HG03439 (cell line): ENCODE data around the gene KRTAP10-9.
"Not testable (repeated sequence)": the region's sequence is repeated elsewhere in the genome, so short reads cannot be mapped to it uniquely, and the experiment has no call there.

Experiments used
- ATAC-seq: cut with Tn5 transposase; IDR thresholded peaks from one replicate; pipeline ENCODE4 v1.9.1; 2021; ENCODE audit warnings: mild to moderate bottlenecking, moderate library complexity; ENCODE audit not compliant: unreplicated experiment

Gene KRTAP10-9

DNA sequence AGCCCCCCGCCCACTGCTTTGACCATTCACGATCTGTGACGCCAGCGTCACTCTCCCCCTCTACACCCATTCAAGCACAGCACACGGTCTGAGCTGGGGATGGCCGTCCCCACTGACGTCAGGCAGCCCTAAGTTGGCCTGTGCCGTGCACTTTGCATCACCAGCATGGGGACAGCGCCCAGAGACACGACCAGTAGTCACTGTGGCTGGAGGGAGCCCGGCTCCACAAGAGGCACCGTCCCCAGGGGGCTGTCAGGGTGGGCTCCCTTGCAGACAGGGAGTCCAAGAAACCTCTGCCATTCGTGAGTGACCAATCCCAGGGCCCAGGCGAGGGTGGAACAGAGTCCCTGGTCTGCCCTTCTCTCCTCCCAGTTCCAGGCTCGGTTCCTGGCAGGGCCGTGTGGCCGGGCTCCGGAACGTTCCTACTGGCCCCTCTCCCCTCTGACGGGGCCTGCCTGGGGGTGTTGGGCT, 12.7 kb upstream of the KRTAP10-9 start:
- ATAC-seq: no peak

DNA sequence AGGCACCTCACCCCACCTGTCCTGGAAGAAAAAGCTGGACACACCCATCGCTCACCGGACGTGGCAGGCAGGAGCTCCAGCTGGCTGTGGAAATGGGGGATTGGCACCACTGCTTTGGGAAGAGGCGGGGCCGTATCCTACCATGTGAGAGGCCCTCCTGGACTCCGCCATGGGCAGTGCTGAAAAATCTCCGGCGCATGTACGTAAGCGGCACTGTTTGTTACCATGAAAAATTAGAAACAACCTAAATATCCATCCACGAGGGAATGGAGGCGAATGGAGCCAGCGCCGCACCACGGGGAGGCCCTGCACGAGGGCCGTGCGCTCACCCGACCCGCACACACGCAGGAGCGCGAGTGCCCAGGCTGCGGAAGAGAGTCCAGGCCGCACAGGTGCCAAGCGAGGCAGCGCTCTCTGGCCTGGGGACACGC, 11.9 kb upstream of the KRTAP10-9 start:
- no peak for ATAC-seq

DNA sequence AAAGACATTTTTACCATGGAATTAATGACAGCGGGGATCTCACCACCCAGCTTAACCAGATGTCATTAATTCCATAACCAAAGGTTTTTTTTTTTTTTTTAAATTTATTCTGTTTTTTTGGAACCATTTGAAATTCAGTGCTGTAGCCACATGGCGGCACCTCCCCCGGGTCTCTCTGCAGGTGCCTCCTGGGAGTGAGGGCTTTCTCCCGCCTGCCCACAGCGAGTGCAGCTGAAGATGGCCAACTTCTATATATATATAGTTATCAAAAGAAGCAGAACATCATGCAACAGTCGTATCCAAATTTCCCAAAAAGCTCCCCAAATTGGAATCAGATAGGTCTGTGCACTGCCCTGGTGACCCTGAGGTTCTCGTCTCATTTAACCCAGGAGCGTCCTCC, 11.4 kb upstream of the KRTAP10-9 start:
- no peak for ATAC-seq

DNA sequence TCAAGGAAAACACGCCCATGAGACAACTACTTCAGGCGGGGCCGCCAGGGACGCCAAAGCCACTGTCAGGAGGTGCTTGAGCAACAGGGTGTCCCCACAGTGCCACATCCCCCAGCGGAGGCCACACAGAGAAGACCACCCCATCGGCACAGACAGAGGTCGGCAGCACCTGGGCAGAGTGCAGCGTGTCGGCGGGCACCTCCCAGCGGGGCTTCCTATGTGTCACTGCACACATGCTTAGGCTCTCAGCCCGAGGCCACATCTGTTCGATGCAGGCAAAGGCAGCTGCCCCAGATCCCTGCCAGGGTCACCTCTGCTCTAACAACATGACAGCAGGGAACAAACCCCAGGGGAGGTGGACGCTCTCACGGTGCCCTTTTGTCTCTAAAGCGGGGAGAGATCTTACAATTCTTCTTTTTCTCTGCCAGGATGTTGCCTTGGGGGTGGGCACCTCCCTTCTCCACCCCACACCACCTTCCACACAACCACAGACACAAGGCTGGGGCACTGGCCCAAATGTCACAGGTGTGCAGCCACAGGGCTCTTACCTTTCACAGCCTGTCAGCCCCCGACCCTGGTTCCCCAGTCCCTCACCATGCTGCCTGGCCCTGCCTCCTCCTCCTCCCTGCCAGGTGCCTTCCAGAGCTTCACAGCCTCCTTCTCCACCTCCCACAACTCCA, 10.8 kb upstream of the KRTAP10-9 start:
- ATAC-seq: no peak

DNA sequence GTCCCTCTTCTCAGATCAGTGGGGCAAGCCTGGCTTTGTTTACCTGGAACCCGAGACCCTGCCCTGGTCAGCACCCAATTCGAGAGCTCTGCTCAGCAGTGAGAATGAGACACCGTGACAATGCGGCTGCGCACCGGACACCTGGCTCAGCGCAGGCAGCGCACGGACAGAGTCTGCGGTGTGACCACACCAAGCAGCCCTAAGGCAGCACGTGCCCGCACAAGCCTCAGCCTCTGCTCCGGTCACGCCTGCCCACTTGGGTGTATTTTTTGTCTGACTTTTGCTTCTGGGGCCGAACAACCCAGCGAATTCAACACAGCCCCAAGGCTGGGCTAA, 10.3 kb upstream of the KRTAP10-9 start:
- no peak for ATAC-seq

DNA sequence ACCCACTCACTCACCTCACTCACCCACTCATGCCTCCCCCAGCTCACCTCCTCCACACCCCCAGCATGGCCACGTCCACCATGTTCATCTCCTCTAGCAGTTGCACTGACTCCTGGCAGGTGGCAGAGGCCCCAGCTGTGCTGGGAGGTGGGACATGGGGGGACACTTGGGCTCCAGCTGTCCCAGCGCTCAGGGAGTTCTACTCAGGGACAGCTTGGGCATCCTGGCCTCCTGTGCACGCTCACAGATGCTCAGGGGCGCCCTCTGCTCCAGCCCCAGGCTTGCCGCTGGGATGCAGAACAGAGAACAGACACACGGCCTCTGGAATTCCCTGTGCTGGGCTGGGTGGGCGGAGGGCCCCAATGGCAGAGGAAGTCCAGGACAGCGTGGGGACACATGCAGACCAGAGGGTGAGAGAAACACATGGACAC, 9.8 kb upstream of the KRTAP10-9 start:
- ATAC-seq: no peak

DNA sequence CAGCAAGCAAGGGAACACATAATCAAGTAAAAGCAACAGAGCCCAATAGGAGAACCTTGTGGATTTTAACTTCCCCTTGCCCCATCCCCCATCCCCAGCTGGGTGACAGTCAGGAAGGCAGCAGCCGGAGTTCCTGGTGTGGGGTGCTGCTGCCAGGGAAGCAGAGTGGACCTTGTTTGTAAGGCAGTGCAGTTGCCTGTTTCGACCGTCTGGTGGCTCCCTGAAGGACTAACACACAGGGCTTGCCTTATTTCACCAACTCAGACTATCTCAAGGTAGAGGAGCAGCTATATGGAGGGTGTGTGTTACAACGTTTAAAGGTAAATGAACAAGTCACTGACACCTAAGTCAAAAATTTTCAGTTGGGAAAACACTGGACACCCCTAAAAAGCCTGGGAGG, 8.4 kb upstream of the KRTAP10-9 start:
- no peak for ATAC-seq

DNA sequence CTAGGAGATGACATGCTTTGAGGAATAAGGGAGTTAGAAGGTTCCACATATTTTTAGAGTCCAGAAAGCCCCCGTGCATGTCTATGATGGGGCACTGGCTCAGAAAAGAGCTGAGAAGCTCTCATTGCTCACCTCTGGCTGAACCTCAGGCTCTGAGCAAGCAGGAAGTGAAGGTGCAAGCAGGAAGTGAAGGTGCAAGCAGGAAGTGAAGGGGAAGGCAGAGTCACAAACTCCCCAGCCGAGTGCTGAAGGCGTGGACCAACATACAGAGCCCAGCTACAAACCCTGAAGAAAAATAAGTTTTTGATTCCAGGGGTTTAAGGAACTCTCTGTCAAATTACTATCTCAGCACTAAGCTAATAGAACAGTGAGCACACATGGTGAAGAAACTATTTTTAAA, 8.0 kb upstream of the KRTAP10-9 start:
- ATAC-seq: no peak

DNA sequence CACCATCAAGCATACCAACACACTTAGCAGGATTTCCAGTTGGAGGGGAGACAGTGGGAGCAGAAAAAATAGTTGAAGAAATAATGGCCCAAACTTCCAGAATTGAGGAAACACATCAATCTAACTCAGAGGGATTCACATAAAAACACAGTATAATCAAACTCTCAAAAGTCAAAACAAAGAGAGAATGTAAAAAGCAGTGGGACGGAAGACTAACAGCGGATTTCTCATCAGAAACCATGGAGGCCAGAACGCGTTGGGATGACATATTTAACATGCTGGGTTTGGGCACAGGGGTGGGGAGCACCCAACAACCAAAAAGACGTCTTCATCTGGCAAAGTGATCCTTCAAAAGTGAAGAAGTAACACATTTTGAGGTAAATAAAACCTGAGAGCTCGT, 7.0 kb upstream of the KRTAP10-9 start:
- ATAC-seq: no peak

DNA sequence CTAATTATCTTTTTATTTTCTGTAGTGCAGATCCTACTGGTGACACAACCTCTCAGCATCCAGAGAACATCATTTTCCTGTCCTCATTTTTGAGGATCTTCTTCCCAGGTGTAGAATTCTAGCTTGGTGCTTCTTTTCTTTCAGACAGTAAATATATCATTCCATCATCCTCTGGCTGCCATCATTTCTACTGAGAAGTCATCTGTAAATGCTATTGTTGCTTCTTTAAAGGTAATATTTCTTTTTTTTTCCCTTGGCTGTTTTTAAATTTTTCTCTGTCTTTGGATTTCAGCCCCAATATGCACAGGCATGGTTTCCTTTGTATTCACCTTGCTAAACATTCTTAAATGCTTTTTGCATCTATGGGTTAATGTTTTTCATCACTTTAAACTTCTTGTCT, 3.3 kb upstream of the KRTAP10-9 start:
- no peak for ATAC-seq

DNA sequence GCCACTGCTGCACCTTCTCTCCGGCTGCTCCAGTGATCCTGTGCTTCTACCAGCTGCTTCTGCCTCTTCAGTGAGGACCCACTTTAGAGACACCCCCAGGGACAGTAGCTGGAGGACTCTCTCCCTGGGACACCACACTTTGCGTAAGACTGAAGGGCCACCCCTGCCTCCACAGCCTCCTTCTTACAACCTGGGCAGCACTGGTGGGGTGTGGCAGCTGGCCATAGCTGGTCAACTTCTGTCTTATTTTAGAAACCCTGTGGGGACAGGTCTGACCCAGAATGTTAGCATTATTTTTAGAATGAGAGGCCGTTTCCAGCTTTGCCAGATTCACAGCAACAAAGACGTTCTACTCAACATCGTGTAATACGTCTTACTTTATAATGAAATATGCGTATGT, 1.1 kb upstream of the KRTAP10-9 start:
- ATAC-seq: no peak

DNA sequence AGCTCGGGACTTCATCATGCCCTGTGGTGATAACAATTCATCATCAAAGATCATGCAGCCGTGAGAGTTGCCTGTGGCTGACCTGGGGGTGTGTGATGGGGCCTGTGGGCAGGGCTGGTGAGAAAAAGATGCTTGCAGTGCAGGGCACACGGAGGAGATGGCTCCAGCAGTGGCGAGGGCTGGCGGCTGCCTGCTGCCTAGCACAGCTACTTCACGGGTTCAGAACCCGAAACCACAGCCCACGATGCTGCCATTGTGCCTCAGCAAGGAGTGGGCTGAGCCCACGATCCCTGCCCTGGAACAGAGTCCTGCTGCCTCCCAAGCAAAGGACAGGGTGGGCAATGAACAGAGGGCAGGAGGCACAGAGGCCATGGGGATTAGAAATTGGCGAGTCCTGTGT, 631 bp upstream of the KRTAP10-9 start:
- ATAC-seq: no peak

DNA sequence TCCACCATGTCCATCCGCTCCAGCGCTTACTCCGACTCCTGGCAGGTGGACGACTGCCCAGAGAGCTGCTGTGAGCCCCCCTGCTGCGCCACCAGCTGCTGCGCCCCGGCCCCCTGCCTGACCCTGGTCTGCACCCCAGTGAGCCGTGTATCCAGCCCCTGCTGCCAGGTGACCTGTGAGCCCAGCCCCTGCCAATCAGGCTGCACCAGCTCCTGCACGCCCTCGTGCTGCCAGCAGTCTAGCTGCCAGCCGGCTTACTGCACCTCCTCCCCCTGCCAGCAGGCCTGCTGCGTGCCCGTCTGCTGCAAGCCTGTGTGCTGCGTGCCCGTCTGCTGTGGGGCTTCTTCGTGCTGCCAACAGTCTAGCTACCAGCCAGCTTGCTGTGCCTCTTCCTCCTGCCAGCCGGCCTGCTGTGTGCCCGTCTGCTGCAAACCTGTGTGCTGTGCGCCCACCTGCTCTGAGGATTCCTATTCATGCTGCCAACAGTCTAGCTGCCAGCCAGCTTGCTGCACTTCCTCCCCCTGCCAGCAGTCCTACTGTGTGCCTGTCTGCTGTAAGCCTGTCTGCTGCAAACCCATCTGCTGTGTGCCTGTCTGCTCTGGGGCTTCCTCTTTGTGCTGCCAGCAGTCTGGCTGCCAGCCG, 409 bp downstream of the KRTAP10-9 start:
- not testable (repeated sequence) for ATAC-seq

DNA sequence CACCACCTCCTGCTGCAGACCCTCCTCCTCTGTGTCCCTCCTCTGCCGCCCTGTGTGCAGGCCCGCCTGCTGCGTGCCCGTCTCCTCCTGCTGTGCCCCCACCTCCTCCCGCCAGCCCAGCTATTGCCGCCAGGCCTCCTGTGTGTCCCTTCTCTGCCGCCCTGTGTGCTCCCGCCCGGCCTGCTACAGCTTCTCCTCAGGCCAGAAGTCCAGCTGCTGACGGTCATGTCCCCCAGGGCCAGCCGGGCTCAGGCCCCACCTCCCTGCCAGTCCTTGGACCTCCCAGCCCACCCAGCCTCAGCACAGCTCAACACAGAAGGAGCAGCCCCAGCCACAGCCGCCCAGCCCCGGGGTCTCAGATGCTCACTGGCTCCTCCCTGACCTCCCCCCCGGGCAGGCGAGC, 939 bp downstream of the KRTAP10-9 start:
- not testable (repeated sequence) for ATAC-seq

DNA sequence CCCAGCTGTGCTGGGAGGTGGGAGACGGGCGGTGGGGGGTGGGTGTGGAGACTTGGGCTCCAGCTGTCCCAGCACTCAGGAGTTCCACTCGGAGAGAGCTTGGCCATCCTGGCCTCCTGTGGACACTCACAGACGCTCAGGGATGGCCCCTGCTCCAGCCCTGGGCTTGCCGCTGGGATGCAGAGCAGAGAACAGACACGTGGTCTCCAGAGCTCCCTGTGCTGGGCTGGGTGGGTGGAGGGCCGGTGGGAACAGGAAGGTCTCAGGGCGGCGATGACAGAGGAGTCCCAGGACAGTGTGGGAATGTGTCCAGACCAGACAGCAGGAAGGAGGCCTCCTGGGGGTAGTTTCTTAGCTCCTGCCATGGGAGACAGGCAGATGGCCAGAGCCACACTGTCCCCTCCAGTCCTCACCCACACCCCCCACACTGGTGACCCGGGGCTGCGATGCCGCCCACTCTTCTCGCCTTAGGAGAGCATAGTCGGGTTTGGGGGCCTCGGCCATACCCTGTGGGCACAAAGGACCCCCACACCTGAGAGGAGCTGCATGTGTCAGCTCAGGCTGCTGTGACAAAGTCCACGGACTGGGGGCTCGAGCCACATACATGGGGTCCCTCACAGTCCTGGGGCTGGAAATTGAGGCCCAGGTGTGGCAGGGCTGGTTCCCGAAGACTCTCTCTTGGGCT, 2.0 kb downstream of the KRTAP10-9 start:
- ATAC-seq: no peak

DNA sequence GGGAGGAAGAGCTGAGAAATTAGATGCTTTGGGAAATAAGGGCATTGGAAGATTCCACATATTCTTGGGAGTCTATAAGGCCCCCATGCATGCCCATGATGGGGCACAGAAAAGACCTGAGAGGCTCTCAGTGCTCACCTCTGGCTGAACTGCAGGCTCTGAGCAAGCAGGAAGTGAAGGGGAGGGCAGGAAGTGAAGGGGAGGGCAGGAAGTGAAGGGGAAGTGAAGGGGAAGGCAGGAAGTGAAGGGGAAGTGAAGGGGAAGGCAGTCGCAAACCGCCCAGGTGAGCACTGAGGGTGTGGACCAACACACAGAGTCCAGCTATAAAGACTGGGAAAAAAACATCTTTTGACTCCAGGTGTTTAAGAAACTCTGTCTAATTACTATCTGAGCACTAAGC, 3.5 kb downstream of the KRTAP10-9 start:
- ATAC-seq: no peak

DNA sequence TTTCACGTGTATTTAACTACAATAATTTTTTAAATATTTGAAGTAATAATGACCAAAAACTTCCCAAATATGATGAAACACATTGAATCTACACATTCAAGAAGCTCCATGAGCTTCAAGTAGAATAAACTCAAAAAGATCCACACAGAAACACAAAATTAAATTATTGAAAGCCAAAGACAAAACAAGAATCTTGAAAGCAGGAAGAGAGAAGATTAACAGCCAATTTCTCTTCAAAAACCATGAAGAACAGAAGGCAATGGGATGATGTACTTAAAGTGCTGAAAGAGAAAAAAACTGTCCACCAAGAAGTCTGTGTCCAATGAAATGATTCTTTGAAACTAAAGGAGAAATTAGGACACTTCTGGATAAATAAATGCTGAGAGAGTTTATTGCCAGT, 5.2 kb downstream of the KRTAP10-9 start:
- no peak for ATAC-seq

DNA sequence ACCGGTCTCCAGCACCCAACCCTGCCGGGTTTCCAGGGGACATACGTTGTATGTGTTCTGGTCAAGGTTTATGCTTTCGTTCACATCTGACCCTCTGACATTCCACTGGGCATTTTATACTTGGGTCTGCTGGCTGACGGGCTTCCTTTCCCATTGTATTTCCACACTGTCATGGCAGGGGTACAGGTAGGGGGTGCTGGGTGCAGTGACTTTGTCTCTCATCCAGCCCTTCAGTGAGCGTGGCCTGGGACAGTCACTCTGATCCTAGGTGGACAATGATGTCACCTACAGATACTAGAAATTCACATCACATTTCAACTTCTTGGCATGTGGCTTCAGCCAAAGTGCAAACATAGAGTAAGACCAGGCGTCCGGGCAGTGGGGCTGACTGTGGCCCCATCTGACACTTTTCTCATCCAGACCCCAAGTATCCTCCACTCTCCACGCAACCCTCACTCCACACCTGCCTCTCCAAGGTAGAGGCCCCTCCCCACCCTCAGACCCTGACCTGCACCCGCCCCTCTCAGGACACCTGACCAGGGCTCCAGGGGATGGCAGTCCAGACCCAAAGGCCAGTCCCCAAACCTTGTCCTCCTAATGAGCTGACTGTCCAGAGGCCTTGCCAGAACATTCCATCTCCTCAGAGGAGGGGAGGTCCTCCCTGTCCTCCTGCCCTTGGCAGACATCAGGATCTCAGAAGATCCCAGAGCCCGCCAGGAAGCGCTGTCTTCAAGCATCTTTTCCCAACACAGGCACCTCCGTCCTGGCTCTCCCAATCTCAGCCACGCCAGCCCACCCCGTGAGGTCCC, 9.5 kb downstream of the KRTAP10-9 start:
- no peak for ATAC-seq

DNA sequence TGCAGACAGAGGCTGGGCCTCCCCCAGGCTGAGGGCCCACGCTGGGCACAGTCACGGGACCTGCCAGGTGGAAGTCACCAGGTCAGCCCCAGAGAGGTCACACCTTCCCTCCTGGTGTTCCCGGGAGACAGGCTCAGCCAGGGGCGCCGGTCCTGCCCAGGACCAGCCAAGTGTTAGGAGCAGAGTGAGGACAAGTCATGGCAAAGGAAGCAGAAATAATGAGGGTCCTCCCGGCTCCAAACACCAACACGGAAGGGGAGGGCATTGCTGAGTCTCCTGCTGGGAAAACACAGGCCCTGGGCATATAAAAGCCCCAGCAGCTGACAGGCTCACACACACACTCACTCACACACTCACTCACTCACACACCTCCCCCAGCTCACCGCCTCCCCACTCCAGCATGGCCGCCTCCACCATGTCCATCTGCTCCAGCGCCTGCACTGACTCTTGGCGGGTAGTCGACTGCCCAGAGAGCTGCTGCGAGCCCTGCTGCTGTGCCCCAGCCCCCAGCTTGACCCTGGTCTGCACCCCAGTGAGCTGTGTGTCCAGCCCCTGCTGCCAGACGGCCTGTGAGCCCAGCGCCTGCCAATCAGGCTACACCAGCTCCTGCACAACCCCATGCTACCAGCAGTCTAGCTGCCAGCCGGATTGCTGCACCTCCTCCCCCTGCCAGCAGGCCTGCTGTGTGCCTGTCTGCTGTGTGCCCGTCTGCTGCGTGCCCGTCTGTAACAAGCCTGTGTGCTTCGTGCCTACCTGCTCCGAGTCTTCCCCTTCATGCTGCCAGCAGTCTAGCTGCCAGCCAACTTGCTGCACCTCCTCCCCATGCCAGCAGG, 10.3 kb downstream of the KRTAP10-9 start, which contains the start of gene KRTAP10-10:
Gene KRTAP10-10 (plus strand): TSS at position 339 of the 833 bp plus-strand sequence. CDS start 62 bp downstream, at position 401.
- ATAC-seq: no peak

DNA sequence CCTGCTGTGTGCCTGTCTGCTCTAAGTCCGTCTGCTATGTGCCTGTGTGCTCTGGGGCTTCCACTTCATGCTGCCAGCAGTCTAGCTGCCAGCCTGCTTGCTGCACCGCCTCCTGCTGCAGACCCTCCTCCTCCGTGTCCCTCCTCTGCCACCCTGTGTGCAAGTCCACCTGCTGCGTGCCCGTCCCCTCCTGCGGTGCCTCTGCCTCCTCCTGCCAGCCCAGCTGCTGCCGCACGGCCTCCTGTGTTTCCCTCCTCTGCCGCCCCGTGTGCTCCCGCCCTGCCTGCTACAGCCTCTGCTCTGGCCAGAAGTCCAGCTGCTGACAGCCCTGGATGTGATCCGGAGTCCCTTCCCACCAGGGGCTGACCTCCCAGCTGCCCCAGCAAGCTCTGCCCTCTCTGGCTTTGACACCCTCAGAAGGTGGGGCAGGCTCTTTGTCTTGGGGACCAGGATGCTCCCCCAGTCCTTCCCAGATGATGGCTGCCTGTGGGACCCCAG, 11.0 kb downstream of the KRTAP10-9 start:
- not testable (repeated sequence) for ATAC-seq
